Activated CD8-positive, alpha-beta T cell treated with anti-CD3 and anti-CD28 coated beads for 36 hours (primary cell): ENCODE measurements around the gene CXADR. TPM values are rescaled to one million over a fixed set of nuclear protein-coding genes. Genes with fewer than 3 reads are reported as not detected.

Experiments
- ATAC-seq: fragments of 200-7000 bp; cut with Tn5 transposase; one replicate; pipeline ENCODE4 v1.10.0; 2021; ENCODE audit warnings: mild to moderate bottlenecking, moderate library complexity
- CTCF ChIA-PET: fragments of 350-600 bp; sonication (Branson Sonifier 250); formaldehyde crosslinking; loops from one replicate; lab custom pipeline; 2021; ENCODE audit warnings: antibody characterized with exemption; lab: Charles Lee
- POLR2A ChIA-PET: fragments of 350-600 bp; sonication (Branson Sonifier 250); formaldehyde crosslinking; loops from one replicate; lab custom pipeline; 2021; ENCODE audit warnings: antibody characterized with exemption; lab: Charles Lee
- DNase-seq: peaks from one replicate; pipeline ENCODE4 v3.0.0-alpha.2; 2020
- H3K27ac Mint-ChIP-seq: one replicate; pipeline ENCODE4 v1.8.0; 2021; ENCODE audit warnings: mild to moderate bottlenecking, mixed read lengths
- H3K27me3 Mint-ChIP-seq: one replicate; pipeline ENCODE4 v1.8.0; 2021; ENCODE audit warnings: mixed read lengths
- H3K36me3 Mint-ChIP-seq: one replicate; pipeline ENCODE4 v1.8.0; 2021; ENCODE audit warnings: low read depth, mixed read lengths
- H3K4me1 Mint-ChIP-seq: one replicate; pipeline ENCODE4 v1.8.0; 2021; ENCODE audit warnings: low read depth, mixed read lengths
- H3K4me3 Mint-ChIP-seq: one replicate; pipeline ENCODE4 v1.8.0; 2021; ENCODE audit warnings: mild to moderate bottlenecking, moderate library complexity, mixed read lengths
- H3K9me3 Mint-ChIP-seq: one replicate; pipeline ENCODE4 v1.8.0; 2021; ENCODE audit warnings: mixed read lengths
- CTCF ChIP-seq: fragments of 200-600 bp; IDR thresholded peaks from one replicate; pipeline ENCODE4 v1.8.0; 2022; ENCODE audit warnings: antibody characterized with exemption, mild to moderate bottlenecking
- intact Hi-C: fragments of 100-400 bp; cut with micrococcal nuclease; formaldehyde crosslinking; loops from one replicate; pipeline ENCODE4 v1.10.0; 2022
- total RNA-seq, 2 experiments: library from RNA; stranded (reverse); gene quantifications; one replicate each; pipeline ENCODE4 v1.2.3, GENCODE V29; 2021

CXADR gene
- total RNA-seq, 2 experiments from 2014 or later = 0.20 to 0.29 TPM

GRCh38 chr21:17616831-17617230, 104.0 kb downstream of the CXADR start:
- no peak overlapping the region for H3K27ac Mint-ChIP-seq
- no peak for DNase-seq
- H3K4me3 Mint-ChIP-seq = no peak overlapping the region
- TF ChIP-seq CTCF = no peak
- POLR2A ChIA-PET = no interaction called here
- H3K4me1 Mint-ChIP-seq = peaks cover 6% of the 10 kb centered on the region
- ATAC-seq = no peak
- H3K36me3 Mint-ChIP-seq = no peaks in the 10 kb centered on the region
- CTCF ChIA-PET = no interaction called here
- H3K27me3 Mint-ChIP-seq = no peaks in the 10 kb centered on the region
- intact Hi-C loops = loop anchor here (10.0 kb wide), 1 partner anchor 168 kb away; no protein-coding TSS in a partner anchor
- H3K9me3 Mint-ChIP-seq = no peaks in the 10 kb centered on the region

DNA sequence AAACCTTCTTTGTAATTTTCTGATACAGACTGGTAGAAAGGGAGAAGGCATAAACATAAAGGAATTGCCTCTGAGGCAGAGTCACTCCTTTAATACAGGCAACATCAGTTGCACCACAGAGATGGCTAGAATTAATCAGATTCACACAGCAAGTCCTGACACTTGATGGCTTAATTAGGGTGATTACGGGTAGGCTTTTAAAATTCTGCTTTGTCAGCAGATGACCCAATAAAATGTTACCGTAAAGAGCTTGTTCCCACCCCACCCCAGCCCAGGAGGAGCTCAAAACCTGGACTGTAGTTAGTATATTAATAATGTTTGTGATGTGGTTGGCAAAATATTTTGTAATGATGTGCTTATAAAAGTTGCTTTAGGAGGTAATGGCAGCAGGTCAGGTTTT, 109.2 kb downstream of the CXADR start:
- peaks cover 17% of the 10 kb centered on the region for H3K27me3 Mint-ChIP-seq
- DNase-seq (no peak), ATAC-seq (no peak)
- no peaks in the 10 kb centered on the region for H3K36me3 Mint-ChIP-seq
- CTCF ChIA-PET = no interaction called here
- no peaks in the 10 kb centered on the region for H3K9me3 Mint-ChIP-seq
- TF ChIP-seq CTCF = no peak
- H3K27ac Mint-ChIP-seq = no peak overlapping the region
- intact Hi-C loops = no loop called here
- no peak overlapping the region for H3K4me3 Mint-ChIP-seq
- H3K4me1 Mint-ChIP-seq = peaks cover under 1% of the 10 kb centered on the region
- POLR2A ChIA-PET = no interaction called here

- ATAC-seq (no peak), DNase-seq (no peak)
- CTCF ChIA-PET = no interaction called here
- POLR2A ChIA-PET = no interaction called here
- Mint-ChIP-seq H3K4me1 (no peaks in the 10 kb centered on the region), H3K36me3 (no peaks in the 10 kb centered on the region), H3K4me3 (no peak overlapping the region), H3K27me3 (peaks cover 4% of the 10 kb centered on the region), H3K9me3 (no peaks in the 10 kb centered on the region), H3K27ac (no peak overlapping the region)
- intact Hi-C loops = no loop called here
- no peak for TF ChIP-seq CTCF
Observed at GRCh38 chr21:17631195-17631594, 118.4 kb downstream of the CXADR start.

GRCh38 chr21:17636711-17637110, 123.9 kb downstream of the CXADR start:
- intact Hi-C loops = no loop called here
- TF ChIP-seq CTCF = no peak
- CTCF ChIA-PET = interaction anchor here (0.9 kb wide), 1 partner anchor 288 kb away, joined by 3 read pairs; no protein-coding TSS in a partner anchor
- Mint-ChIP-seq H3K36me3 (no peaks in the 10 kb centered on the region), H3K9me3 (peaks cover 5% of the 10 kb centered on the region), H3K4me1 (no peaks in the 10 kb centered on the region), H3K4me3 (no peak overlapping the region), H3K27ac (no peak overlapping the region), H3K27me3 (no peaks in the 10 kb centered on the region)
- POLR2A ChIA-PET = no interaction called here
- DNase-seq (no peak), ATAC-seq (no peak)

GRCh38 chr21:17640821-17641220, 128.0 kb downstream of the CXADR start:
- ChIA-PET POLR2A (no interaction called here), CTCF (no interaction called here)
- DNase-seq = no peak

More at GRCh38 chr21:17640821-17641220, 128.0 kb downstream of the CXADR start:
- no peak for ATAC-seq
- Mint-ChIP-seq H3K36me3 (no peaks in the 10 kb centered on the region), H3K9me3 (peaks cover 5% of the 10 kb centered on the region), H3K4me3 (no peak overlapping the region), H3K27ac (no peak overlapping the region), H3K27me3 (no peaks in the 10 kb centered on the region), H3K4me1 (peaks cover 8% of the 10 kb centered on the region)
- no peak for TF ChIP-seq CTCF
- intact Hi-C loops = no loop called here

Other genes with a start within 250 kb of the CXADR start
- 10 to 100 TPM; 38.8 to 38.9 TPM for gene BTG3, start 99.9 kb downstream of the CXADR start, total RNA-seq